PFSK-1 (cell line): ENCODE results near the gene GCN1.

Experiments used
- FOXP2 ChIP-seq: optimal IDR thresholded peaks from 2 replicates; pipeline ENCODE3; 2011; ENCODE audit warnings: borderline replicate concordance, control low read depth, inconsistent platforms; ENCODE audit not compliant: insufficient read depth; ENCODE audit errors: extremely low read length, extremely low read depth
- POLR2AphosphoS5 ChIP-seq: IDR thresholded peaks from 2 replicates; pipeline ENCODE4 v1.6.1; 2012; ENCODE audit warnings: low read depth, mild to moderate bottlenecking, control low read depth, low read length, moderate library complexity
- REST ChIP-seq, 2 experiments: IDR thresholded peaks; 2 replicates each; pipeline versions ENCODE4 v1.6.1 to v1.8.0; 2011 to 2012; ENCODE audit warnings: low read depth in 2 of 2, low read length in 2 of 2, control low read depth in 1 of 2, inconsistent platforms in 1 of 2, mild to moderate bottlenecking in 1 of 2, moderate library complexity in 1 of 2; ENCODE audit not compliant: insufficient read depth in 1 of 2
- SIN3A ChIP-seq: IDR thresholded peaks from 2 replicates; pipeline ENCODE4 v1.6.1; 2012; ENCODE audit warnings: mild to moderate bottlenecking, low read length, moderate library complexity, borderline replicate concordance; ENCODE audit not compliant: insufficient read depth
- TAF1 ChIP-seq: IDR thresholded peaks from 2 replicates; pipeline ENCODE4 v1.6.1; 2012; ENCODE audit warnings: low read length, control low read depth, borderline replicate concordance; ENCODE audit not compliant: insufficient read depth

Gene GCN1

GRCh38 chr12:120102189-120103043 is 92.1 kb downstream of the GCN1 start:
- TF ChIP-seq REST (IDR thresholded peaks at IDR 0.05; ENCODE audit: insufficient read depth in 1 of 2, low read depth in 2 of 2, low read length in 2 of 2), result no peak
- no peak for TF ChIP-seq POLR2AphosphoS5
- no peak for TF ChIP-seq FOXP2
- no peak for TF ChIP-seq SIN3A
- TF ChIP-seq TAF1, result no peak

GRCh38 chr12:120101617-120102016 is 92.9 kb downstream of the GCN1 start:
- TF ChIP-seq POLR2AphosphoS5 (no peak), REST (IDR thresholded peaks at IDR 0.05; ENCODE audit: insufficient read depth in 1 of 2, low read depth in 2 of 2, low read length in 2 of 2) (no peak), FOXP2 (no peak), SIN3A (no peak), TAF1 (no peak)

GRCh38 chr12:120101182-120101581 is 93.3 kb downstream of the GCN1 start:
- TF ChIP-seq REST (IDR thresholded peaks at IDR 0.05; ENCODE audit: insufficient read depth in 1 of 2, low read depth in 2 of 2, low read length in 2 of 2) (no peak), SIN3A (no peak), TAF1 (no peak), FOXP2 (no peak), POLR2AphosphoS5 (no peak)

GRCh38 chr12:120100630-120101029 is 93.9 kb downstream of the GCN1 start:
- TF ChIP-seq SIN3A, result no peak
- TF ChIP-seq TAF1, result no peak
- TF ChIP-seq FOXP2, result no peak

GRCh38 chr12:120099738-120100137 is 94.8 kb downstream of the GCN1 start:
- TF ChIP-seq TAF1, result no peak
- no peak for TF ChIP-seq POLR2AphosphoS5
- TF ChIP-seq SIN3A, result no peak
- TF ChIP-seq FOXP2, result no peak
- no peak for TF ChIP-seq REST (IDR thresholded peaks at IDR 0.05; ENCODE audit: insufficient read depth in 1 of 2, low read depth in 2 of 2, low read length in 2 of 2)
